GM12873 (cell line): ENCODE data around the gene IER5L.

Experiments used
- CTCF ChIP-seq: IDR thresholded peaks from 2 replicates; pipeline ENCODE4 v1.5.1; 2012; ENCODE audit warnings: low read depth, mild to moderate bottlenecking, moderate library complexity, low read length, control low read depth; ENCODE audit not compliant: insufficient read depth; ENCODE audit errors: missing control alignments

IER5L gene

GRCh38 chr9:129221979-129222635 lies 44.0 kb upstream of the IER5L start:
- no peak for TF ChIP-seq CTCF

GRCh38 chr9:129221233-129221632 lies 43.2 kb upstream of the IER5L start:
- TF ChIP-seq CTCF = no peak

GRCh38 chr9:129220771-129221170 lies 42.7 kb upstream of the IER5L start:
- no peak for TF ChIP-seq CTCF

- no peak for TF ChIP-seq CTCF
Measured at GRCh38 chr9:129218918-129219317, 40.9 kb upstream of the IER5L start.

GRCh38 chr9:129218272-129218625 lies 40.2 kb upstream of the IER5L start:
- TF ChIP-seq CTCF = no peak

GRCh38 chr9:129213551-129213950 lies 35.5 kb upstream of the IER5L start:
- TF ChIP-seq CTCF = no peak

- no peak for TF ChIP-seq CTCF
Measured at GRCh38 chr9:129211686-129212085, 33.6 kb upstream of the IER5L start.

GRCh38 chr9:129210125-129210524 lies 32.1 kb upstream of the IER5L start:
- TF ChIP-seq CTCF = no peak
